ENCODE data around the gene APOM.
A peak's percentile ranks its signal among the peaks of the same experiment; 100 is the strongest.

Gene APOM

DNA sequence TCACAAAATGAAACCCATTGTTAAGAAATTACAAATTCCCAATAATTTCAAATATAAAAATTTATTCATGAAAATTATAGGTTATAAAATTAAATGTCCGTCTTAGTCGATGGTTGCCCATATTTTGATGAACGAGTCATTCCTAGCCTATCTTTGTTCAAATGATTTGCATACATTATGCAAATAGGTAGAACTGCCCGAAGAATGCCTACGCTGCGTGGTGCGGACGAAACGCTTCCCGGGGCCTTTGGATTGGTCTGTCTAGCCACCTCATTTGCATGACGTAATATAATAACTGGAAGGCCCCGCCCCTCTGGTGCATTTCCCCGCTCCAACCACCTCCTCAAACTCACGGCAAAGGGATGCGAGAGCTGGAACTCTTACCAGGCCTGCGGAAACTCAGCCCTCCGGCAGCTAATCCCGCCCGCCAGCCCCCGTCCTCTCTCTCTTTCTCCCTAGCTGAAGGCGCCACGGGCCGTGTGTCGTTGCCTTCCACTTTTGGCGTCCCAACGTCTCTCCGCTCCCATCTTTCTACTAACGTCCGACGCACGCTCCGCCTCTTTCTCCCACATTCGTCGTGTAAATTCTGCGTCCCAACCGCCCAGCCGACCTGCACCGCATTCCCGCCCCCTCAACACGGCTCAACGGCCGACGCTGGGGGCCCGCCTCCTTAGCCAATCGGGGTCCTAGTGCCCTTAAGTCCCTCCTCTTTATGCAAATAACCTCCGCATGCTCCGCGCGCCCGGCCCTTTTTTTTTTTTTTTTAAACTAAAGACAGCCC, 35.7 kb upstream of the APOM start:
- Histone ChIP-seq H3K9me3 (ENCODE audit: control insufficient read depth, low read length) (no peaks in the 10 kb centered on the region), H3K27ac (ENCODE audit: insufficient read depth, low read length, poor library complexity, severe bottlenecking) (peak overlapping the region; percentile 92), H3K27me3 (replicated peaks; ENCODE audit: control insufficient read depth, insufficient read depth, low read length, poor library complexity, severe bottlenecking) (no peaks in the 10 kb centered on the region), H3K4me1 (ENCODE audit: control insufficient read depth, insufficient read depth, low read length, poor library complexity, severe bottlenecking) (peaks cover 7% of the 10 kb centered on the region), H3K4me3 (ENCODE audit: insufficient read depth, low read depth, low read length, poor library complexity, severe bottlenecking) (peak overlapping the region; percentile 56), H3K36me3 (ENCODE audit: control insufficient read depth, insufficient read depth, low read length) (peaks cover 18% of the 10 kb centered on the region)
- DNase-seq: peak; percentile 95

DNA sequence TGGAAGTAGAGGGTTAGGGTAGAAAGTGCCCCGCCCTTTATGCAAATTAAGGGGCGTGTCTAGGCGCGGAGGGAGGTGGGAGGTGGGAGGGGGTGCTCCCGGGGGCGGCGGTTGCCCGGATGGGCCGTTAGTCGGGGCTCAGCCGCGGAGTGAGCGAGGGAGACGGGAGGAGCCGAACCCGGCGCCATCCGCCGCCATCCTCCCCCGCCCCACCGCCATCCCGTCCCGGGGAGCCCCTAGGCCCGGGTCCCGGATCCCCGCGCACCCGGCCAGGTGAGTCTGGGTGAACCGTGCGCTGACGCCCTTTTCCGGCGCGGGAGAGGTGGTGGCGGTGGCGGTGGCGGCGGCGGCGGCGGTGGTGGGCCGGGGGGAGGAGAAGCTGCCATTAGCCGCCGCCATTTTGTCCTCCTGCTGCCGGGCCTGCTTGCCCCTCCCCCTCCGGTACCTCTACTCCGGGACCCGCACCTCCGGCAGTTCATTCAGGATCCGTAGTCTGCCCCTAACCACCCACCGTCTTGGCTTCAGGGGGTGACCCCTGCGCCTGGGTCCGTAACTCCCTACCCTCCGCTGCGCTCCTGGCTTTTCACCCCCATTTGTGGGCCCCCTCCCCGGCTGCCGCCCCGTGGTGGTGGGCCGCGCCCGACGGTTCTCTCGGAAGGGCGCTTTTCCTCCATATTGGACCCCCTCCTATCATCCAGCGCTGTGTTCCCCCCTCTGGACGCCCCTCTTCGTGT, 34.9 kb upstream of the APOM start, which contains the start of gene PRRC2A:
TSS of gene PRRC2A (plus strand) at position 130 of the 734 bp plus-strand sequence. CDS start 2,075 bp downstream, outside the sequence.
- Histone ChIP-seq H3K9me3 (ENCODE audit: control insufficient read depth, low read length) (no peaks in the 10 kb centered on the region), H3K27me3 (replicated peaks; ENCODE audit: control insufficient read depth, insufficient read depth, low read length, poor library complexity, severe bottlenecking) (no peaks in the 10 kb centered on the region), H3K36me3 (ENCODE audit: control insufficient read depth, insufficient read depth, low read length) (peaks cover 25% of the 10 kb centered on the region), H3K4me1 (ENCODE audit: control insufficient read depth, insufficient read depth, low read length, poor library complexity, severe bottlenecking) (peaks cover 7% of the 10 kb centered on the region), H3K27ac (ENCODE audit: insufficient read depth, low read length, poor library complexity, severe bottlenecking) (peak within 1 kb of the TSS; percentile 92), H3K4me3 (ENCODE audit: insufficient read depth, low read depth, low read length, poor library complexity, severe bottlenecking) (peak within 1 kb of the TSS; percentile 56)
- DNase-seq: peak in 2 of 3 donors; percentile 71 to 95

- H3K27ac ChIP-seq (ENCODE audit: insufficient read depth, low read length, poor library complexity, severe bottlenecking): peak overlapping the region; percentile 92
- no peak for DNase-seq
- peaks cover 32% of the 10 kb centered on the region for H3K36me3 ChIP-seq (ENCODE audit: control insufficient read depth, insufficient read depth, low read length)
- no peaks in the 10 kb centered on the region for H3K9me3 ChIP-seq (ENCODE audit: control insufficient read depth, low read length)
- H3K27me3 ChIP-seq (replicated peaks; ENCODE audit: control insufficient read depth, insufficient read depth, low read length, poor library complexity, severe bottlenecking): no peaks in the 10 kb centered on the region
- H3K4me1 ChIP-seq (ENCODE audit: control insufficient read depth, insufficient read depth, low read length, poor library complexity, severe bottlenecking): peaks cover 7% of the 10 kb centered on the region
- H3K4me3 ChIP-seq (ENCODE audit: insufficient read depth, low read depth, low read length, poor library complexity, severe bottlenecking): peak overlapping the region; percentile 56
These were observed 34.3 kb upstream of the APOM start for GRCh38 chr6:31621320-31621939.

DNA sequence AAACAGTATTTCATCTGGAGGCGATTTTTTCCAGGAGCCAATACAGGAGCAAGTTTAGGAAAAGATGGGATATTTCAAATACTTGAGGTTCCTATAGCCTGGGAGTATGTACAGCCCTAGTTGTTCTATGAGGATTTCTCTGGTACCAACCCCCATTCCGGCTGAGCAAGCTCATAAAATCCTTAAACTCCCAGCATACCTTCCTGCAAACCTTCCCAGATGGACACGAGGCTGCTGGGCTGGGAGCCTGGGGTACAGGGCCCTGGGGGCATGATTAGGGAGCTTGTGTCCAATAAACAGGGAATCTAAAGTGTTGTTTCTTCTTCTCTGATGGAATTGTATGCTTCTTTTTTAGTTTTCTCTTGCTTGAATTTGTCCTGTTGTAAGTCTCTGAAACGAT, 33.7 kb upstream of the APOM start:
- no peak overlapping the region for H3K4me3 ChIP-seq (ENCODE audit: insufficient read depth, low read depth, low read length, poor library complexity, severe bottlenecking)
- DNase-seq: no peak
- peaks cover 7% of the 10 kb centered on the region for H3K4me1 ChIP-seq (ENCODE audit: control insufficient read depth, insufficient read depth, low read length, poor library complexity, severe bottlenecking)
- peak overlapping the region; percentile 92 for H3K27ac ChIP-seq (ENCODE audit: insufficient read depth, low read length, poor library complexity, severe bottlenecking)
- no peaks in the 10 kb centered on the region for H3K9me3 ChIP-seq (ENCODE audit: control insufficient read depth, low read length)
- no peaks in the 10 kb centered on the region for H3K27me3 ChIP-seq (replicated peaks; ENCODE audit: control insufficient read depth, insufficient read depth, low read length, poor library complexity, severe bottlenecking)
- H3K36me3 ChIP-seq (ENCODE audit: control insufficient read depth, insufficient read depth, low read length): peaks cover 38% of the 10 kb centered on the region

DNA sequence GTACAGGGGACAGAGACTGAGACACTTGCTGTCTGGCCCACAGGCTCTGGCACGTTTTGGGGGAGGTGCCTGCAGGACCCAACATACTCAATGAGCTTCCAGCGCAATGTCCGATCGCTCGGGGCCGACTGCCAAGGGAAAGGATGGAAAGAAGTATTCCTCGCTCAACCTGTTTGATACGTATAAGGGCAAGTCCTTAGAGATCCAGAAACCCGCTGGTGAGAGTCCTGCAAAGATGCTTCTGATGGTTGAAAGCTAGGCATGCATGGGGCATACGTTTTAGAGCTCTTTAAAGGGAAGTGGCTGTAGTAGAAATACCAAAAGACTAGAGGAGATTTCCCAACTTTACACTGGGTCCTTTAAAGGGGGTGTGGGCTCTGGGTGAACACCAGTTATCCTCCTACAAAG, 33.0 kb upstream of the APOM start:
- Histone ChIP-seq H3K36me3 (ENCODE audit: control insufficient read depth, insufficient read depth, low read length) (peaks cover 45% of the 10 kb centered on the region), H3K9me3 (ENCODE audit: control insufficient read depth, low read length) (no peaks in the 10 kb centered on the region), H3K27me3 (replicated peaks; ENCODE audit: control insufficient read depth, insufficient read depth, low read length, poor library complexity, severe bottlenecking) (no peaks in the 10 kb centered on the region), H3K4me1 (ENCODE audit: control insufficient read depth, insufficient read depth, low read length, poor library complexity, severe bottlenecking) (peaks cover 7% of the 10 kb centered on the region), H3K27ac (ENCODE audit: insufficient read depth, low read length, poor library complexity, severe bottlenecking) (no peak overlapping the region), H3K4me3 (ENCODE audit: insufficient read depth, low read depth, low read length, poor library complexity, severe bottlenecking) (no peak overlapping the region)
- no peak for DNase-seq

GRCh38 chr6:31624070-31624469, 31.6 kb upstream of the APOM start:
- H3K36me3 ChIP-seq (ENCODE audit: control insufficient read depth, insufficient read depth, low read length): peaks cover 59% of the 10 kb centered on the region

GRCh38 chr6:31626952-31627351, 28.7 kb upstream of the APOM start:
- Histone ChIP-seq H3K27ac (ENCODE audit: insufficient read depth, low read length, poor library complexity, severe bottlenecking) (no peak overlapping the region), H3K36me3 (ENCODE audit: control insufficient read depth, insufficient read depth, low read length) (peaks cover 87% of the 10 kb centered on the region), H3K4me3 (ENCODE audit: insufficient read depth, low read depth, low read length, poor library complexity, severe bottlenecking) (no peak overlapping the region), H3K27me3 (replicated peaks; ENCODE audit: control insufficient read depth, insufficient read depth, low read length, poor library complexity, severe bottlenecking) (no peaks in the 10 kb centered on the region), H3K4me1 (ENCODE audit: control insufficient read depth, insufficient read depth, low read length, poor library complexity, severe bottlenecking) (no peaks in the 10 kb centered on the region), H3K9me3 (ENCODE audit: control insufficient read depth, low read length) (no peaks in the 10 kb centered on the region)
- no peak for DNase-seq

More at GRCh38 chr6:31624070-31624469, 31.6 kb upstream of the APOM start:
- H3K27me3 ChIP-seq (replicated peaks; ENCODE audit: control insufficient read depth, insufficient read depth, low read length, poor library complexity, severe bottlenecking): no peaks in the 10 kb centered on the region
- no peaks in the 10 kb centered on the region for H3K9me3 ChIP-seq (ENCODE audit: control insufficient read depth, low read length)
- H3K27ac ChIP-seq (ENCODE audit: insufficient read depth, low read length, poor library complexity, severe bottlenecking): no peak overlapping the region
- H3K4me3 ChIP-seq (ENCODE audit: insufficient read depth, low read depth, low read length, poor library complexity, severe bottlenecking): no peak overlapping the region
- DNase-seq: no peak
- peaks cover 7% of the 10 kb centered on the region for H3K4me1 ChIP-seq (ENCODE audit: control insufficient read depth, insufficient read depth, low read length, poor library complexity, severe bottlenecking)

DNA sequence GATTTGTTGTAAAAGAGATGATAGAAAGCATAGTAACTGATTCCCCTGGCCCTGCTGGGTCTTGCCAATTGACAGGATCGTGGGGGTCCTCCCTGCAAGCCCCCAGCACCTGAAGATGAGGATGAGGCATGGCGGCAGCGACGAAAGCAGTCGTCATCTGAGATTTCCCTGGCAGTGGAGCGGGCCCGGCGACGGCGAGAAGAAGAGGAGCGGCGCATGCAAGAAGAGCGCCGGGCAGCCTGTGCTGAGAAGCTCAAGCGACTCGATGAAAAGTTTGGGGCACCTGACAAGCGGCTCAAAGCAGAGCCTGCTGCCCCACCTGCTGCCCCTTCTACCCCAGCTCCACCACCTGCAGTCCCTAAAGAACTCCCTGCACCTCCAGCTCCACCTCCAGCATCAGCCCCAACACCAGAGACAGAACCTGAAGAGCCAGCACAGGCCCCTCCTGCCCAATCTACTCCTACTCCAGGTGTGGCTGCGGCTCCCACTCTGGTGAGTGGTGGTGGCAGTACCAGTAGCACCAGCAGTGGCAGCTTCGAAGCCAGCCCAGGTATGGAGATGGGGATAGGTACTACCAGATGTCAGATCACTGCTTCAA, 27.9 kb upstream of the APOM start:
- Histone ChIP-seq H3K27me3 (replicated peaks; ENCODE audit: control insufficient read depth, insufficient read depth, low read length, poor library complexity, severe bottlenecking) (no peaks in the 10 kb centered on the region), H3K4me1 (ENCODE audit: control insufficient read depth, insufficient read depth, low read length, poor library complexity, severe bottlenecking) (no peaks in the 10 kb centered on the region), H3K36me3 (ENCODE audit: control insufficient read depth, insufficient read depth, low read length) (peaks cover 96% of the 10 kb centered on the region), H3K4me3 (ENCODE audit: insufficient read depth, low read depth, low read length, poor library complexity, severe bottlenecking) (no peak overlapping the region), H3K9me3 (ENCODE audit: control insufficient read depth, low read length) (no peaks in the 10 kb centered on the region), H3K27ac (ENCODE audit: insufficient read depth, low read length, poor library complexity, severe bottlenecking) (no peak overlapping the region)
- no peak for DNase-seq

DNA sequence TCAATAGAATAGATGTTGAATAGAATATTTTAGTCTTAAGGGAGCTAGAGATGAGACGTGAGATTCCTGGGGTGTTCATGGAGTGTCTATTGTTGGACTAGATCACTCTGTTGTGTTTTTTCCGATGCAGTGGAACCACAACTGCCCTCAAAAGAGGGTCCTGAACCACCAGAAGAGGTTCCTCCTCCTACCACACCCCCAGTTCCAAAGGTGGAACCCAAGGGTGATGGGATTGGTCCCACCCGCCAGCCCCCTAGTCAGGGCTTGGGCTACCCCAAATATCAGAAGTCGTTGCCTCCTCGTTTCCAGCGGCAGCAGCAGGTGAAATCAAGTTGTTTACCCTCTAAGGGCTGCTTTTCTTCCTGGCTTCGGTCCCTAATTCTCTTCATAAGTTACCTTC, 26.7 kb upstream of the APOM start:
- no peak overlapping the region for H3K4me3 ChIP-seq (ENCODE audit: insufficient read depth, low read depth, low read length, poor library complexity, severe bottlenecking)
- no peaks in the 10 kb centered on the region for H3K9me3 ChIP-seq (ENCODE audit: control insufficient read depth, low read length)
- no peak overlapping the region for H3K27ac ChIP-seq (ENCODE audit: insufficient read depth, low read length, poor library complexity, severe bottlenecking)
- no peaks in the 10 kb centered on the region for H3K27me3 ChIP-seq (replicated peaks; ENCODE audit: control insufficient read depth, insufficient read depth, low read length, poor library complexity, severe bottlenecking)
- DNase-seq: no peak
- H3K4me1 ChIP-seq (ENCODE audit: control insufficient read depth, insufficient read depth, low read length, poor library complexity, severe bottlenecking): no peaks in the 10 kb centered on the region
- H3K36me3 ChIP-seq (ENCODE audit: control insufficient read depth, insufficient read depth, low read length): peaks cover 100% of the 10 kb centered on the region
